GM12873 (cell line): ENCODE results near the gene COL21A1.

ENCODE experiments used
- CTCF ChIP-seq: IDR thresholded peaks from 2 replicates; pipeline ENCODE4 v1.5.1; 2012; ENCODE audit warnings: low read depth, mild to moderate bottlenecking, moderate library complexity, low read length, control low read depth; ENCODE audit not compliant: insufficient read depth; ENCODE audit errors: missing control alignments

COL21A1 gene

DNA sequence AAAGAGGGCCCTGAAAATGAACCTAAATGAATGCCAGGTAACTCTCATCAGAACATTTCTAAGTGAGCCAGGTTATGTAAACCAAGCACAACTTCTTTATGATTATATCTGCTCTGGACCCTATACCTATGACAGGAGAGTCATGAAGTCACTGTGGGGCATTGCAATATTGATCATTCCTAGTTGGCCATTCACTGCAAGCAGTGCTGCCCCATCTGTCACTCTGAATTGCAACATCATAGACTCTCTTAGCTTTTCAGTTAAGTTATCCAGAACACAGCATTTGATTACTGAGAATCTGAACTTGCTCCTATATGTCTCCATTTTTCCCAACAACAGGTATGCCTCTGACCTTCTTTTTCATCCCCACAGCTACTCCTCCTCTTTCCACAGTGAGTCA is 3.3 kb downstream of the COL21A1 start:
- no peak for TF ChIP-seq CTCF

DNA sequence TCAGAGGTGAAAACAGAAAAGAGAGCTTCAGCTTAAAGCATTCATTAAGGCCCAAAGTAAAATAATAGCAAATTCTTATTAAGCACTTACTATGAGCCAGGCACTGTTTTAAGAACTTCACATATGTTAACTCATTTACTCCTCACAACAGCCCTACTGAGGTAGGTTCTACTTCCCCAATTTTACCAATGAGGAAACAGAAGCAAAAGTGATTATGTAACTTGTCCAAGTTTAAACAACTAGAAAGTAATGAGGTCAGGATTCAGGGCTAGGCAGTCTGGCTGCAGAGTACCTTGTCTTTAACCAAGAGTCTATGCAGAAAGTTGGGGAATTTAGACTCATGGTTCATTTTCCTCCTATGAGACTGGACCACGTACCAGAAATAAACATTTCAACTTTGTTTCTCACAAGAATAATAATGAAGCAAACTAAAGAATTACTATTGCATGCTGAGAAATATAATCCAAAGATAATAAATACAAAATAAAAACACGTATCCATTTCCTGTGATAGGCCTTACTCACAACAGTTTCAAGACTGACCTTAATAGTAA is 3.8 kb downstream of the COL21A1 start:
- TF ChIP-seq CTCF = no peak

DNA sequence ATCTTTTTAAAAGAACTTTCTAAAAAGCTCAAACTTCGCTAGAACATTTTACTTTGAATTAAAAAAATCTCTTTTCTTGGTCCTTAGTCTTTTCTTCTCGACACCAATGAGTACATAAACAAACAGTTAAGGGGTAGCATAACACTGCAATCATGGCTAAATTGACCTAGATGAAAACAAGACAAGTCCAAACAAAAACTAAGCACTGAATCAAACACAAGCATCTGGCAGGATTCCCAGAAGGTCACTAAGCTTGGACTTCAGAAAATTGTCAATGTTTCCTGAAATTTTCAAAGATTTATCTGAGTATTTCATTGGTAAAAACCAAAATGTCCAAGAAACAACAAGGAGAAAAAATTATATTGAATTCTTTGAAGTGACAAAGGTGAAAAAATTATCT is 5.0 kb downstream of the COL21A1 start:
- no peak for TF ChIP-seq CTCF

- TF ChIP-seq CTCF = no peak
These were observed 6.1 kb downstream of the COL21A1 start for GRCh38 chr6:56241124-56241802.

DNA sequence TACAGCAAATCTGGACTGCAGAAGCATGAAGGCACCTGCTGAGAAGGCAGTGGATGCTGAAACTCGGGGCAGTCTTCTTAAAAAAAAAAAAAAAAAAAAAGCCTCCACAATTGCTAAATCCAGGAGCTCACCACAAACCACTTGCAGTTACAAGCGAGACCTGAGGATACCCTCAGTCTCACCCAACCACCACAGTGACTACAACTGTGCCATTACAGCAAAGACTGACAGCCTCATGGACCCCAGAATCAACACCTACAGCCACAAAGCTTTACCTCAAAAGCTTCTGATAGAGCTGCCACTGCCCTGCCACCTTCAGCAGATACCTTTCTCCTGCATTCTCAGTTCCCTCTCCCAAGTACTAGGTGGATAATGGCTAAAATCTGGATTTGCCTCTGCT is 9.0 kb downstream of the COL21A1 start:
- no peak for TF ChIP-seq CTCF

DNA sequence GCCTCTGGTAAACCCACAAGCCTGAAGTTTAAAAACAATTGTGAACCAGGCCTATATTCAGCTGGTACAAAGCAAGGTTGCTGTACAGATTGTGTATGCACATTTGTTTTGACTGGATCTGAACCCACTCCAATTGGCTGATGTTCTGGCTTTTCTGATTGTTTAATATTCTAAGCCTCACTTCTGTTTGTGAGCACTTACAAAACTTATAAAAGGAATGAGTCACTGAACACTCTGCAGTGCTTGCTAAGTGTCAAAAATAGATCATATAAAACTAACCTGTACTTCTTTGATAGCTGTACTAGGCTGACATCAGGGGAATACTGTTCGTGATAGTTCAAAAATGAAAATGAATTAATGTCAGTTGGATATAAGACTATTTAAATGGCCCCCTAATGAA is 12.1 kb downstream of the COL21A1 start:
- TF ChIP-seq CTCF = no peak

DNA sequence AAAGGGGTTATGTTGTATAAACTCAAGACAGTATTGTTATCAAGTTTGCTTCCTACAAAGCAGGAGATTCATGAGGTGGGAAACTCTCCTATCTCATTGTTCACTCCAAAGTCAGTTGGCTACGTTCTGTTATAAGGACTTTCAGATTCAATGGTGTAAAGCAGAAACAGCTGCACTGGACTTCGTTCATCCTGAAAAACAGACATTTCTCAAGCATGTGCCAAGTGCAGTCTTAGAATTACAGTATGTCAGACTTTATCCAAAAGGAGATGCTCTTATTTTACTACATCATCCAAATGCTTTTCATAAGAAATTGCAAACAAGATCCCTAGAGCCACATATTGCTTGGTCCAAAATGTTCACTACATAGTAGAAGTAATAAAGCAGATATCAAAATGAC is 14.9 kb downstream of the COL21A1 start:
- no peak for TF ChIP-seq CTCF
